GM12891 (cell line): Measurements from ENCODE around the gene UBE2S.

Source experiments
- POLR2A ChIP-seq: IDR thresholded peaks from 2 replicates; pipeline ENCODE4 v1.6.1; 2011; ENCODE audit warnings: low read depth, low read length, control low read depth
- POLR2AphosphoS5 ChIP-seq: IDR thresholded peaks from 2 replicates; pipeline ENCODE4 v1.6.1; 2011; ENCODE audit warnings: low read depth, low read length, control low read depth
- POU2F2 ChIP-seq: IDR thresholded peaks from 2 replicates; pipeline ENCODE4 v1.6.1; 2011; ENCODE audit warnings: low read depth, mild to moderate bottlenecking, control low read depth, low read length, moderate library complexity
- SPI1 ChIP-seq: IDR thresholded peaks from 2 replicates; pipeline ENCODE4 v1.6.1; 2011; ENCODE audit warnings: low read depth, low read length, control low read depth
- TAF1 ChIP-seq: IDR thresholded peaks from 2 replicates; pipeline ENCODE4 v1.6.1; 2011; ENCODE audit warnings: low read depth, low read length, control low read depth

- TF ChIP-seq SPI1 = no peak
- no peak for TF ChIP-seq POLR2A
- TF ChIP-seq POU2F2 = no peak
- TF ChIP-seq POLR2AphosphoS5 = no peak
- TF ChIP-seq TAF1 = no peak
Measured at GRCh38 chr19:55454787-55455243, 47.2 kb upstream of the UBE2S start.
